Fibroblast of skin of scalp (primary cell): ENCODE measurements around the gene KLHL25.

ENCODE experiments used
- DNase-seq: peaks from one replicate; pipeline ENCODE4 v3.0.0-alpha.2; 2013

Gene KLHL25

DNA sequence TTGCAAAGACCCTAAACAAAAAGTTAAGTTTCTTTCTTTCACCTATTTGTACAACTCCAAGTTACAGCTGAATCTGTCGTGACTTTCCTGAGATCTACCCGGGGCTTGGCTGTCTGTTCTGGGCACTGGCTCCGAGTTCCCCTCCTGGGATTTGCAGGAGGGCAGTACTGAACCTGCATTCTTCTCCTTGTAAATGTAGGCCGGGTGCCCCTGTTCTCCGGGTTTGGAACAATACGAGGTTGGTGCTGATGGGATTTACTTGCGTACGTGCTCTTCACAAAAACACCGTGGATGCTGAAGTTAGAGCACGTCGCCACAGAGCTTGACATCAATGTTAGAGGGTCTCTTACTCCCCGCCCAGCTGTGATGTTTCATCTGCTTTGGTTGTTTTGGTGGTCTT is 48.1 kb downstream of the KLHL25 start:
- no peak for DNase-seq

DNA sequence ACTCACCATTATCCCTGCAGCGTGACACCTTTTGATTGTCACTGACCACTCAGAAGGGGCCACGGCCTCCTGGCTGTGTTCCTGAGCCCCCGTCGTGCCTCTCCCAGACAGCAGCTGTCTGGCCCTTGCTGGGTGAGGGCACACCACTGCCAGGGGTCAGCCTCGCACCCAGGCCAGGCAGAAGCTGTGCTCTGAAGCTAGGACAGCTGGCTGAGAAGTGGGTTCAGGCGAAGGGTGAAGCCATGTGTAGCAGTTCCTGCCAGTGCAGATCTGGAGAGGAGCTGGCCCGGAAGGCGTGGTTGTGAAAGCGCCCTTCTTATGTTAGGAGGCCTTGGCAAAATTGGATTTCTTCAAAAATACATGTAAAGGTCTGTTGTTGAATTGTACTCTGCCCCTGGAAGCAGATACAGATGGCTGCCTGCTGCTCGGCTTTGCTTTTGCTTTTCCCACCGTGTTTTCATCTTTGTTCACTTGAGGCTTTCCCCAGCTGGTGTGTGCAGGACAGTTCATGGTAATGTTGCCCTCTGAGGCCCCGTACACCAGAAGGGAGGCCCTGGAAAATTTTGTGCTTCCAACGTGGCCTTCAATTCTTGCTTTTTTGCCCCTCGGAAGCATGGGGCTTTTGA is 49.1 kb downstream of the KLHL25 start:
- DNase-seq = no peak

DNA sequence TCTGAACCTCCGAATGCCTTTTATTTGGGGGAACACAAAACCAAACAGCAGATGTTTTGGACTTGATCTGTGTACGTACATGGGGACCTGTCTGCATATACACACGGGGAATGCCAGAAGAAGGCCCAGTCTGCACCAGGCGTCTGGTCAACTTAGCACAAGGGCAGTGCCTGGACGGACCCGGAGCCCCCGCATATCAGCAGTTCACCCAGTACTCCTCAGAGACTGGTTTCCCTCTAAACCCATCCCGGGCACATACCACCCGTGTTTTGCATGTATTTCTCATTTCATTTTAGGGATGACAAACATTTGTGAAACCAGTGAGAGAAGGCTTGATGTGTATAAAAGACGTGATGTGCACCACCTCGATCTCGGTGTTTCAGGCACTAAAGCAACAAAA is 49.7 kb downstream of the KLHL25 start:
- DNase-seq = no peak

DNA sequence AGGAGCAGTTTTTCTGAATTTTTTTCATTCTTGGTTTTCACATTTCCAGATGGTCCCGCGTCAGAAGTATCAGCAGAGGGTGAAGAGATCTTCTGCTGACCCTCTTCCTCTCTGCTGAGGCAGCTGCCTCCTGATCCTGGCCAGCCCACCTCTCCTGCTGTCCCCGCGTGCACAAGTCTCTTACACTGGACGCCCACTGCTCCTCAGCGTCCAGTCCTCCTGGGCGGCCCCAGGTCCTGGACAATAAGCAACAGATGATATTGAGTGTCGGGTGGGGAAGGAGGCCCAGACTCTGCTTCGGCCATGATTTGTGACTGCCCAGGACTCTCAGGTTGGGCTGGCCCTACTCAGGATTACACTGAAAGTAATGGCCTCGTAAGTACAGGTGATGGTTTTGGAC is 50.1 kb downstream of the KLHL25 start:
- no peak for DNase-seq

DNA sequence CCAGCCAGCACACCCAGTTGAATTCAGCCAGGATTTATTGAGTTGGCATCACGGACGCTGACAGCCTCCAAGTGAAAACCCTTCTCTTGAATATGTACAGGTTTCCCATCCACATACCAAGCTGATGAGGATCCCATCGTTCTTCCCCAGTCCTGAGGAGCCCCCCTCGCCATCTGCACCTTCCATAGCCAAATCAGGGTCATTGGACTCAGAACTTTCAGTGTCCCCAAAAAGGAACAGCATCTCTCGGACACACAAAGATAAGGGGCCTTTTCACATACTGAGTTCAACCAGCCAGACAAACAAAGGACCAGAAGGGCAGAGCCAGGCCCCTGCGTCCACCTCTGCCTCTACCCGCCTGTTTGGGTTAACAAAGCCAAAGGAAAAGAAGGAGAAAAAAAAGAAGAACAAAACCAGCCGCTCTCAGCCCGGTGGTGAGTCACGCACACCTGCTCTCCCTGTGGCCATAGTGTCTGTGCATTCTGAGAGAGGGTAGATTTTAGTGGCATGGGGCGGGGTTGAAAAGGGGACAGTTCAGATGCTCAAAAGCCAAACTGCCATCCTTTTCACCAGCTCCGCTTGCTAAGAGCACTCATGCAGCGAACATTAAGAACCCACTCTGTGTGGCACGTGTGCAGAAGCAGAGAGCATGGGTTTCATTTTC is 51.2 kb downstream of the KLHL25 start:
- no peak for DNase-seq

DNA sequence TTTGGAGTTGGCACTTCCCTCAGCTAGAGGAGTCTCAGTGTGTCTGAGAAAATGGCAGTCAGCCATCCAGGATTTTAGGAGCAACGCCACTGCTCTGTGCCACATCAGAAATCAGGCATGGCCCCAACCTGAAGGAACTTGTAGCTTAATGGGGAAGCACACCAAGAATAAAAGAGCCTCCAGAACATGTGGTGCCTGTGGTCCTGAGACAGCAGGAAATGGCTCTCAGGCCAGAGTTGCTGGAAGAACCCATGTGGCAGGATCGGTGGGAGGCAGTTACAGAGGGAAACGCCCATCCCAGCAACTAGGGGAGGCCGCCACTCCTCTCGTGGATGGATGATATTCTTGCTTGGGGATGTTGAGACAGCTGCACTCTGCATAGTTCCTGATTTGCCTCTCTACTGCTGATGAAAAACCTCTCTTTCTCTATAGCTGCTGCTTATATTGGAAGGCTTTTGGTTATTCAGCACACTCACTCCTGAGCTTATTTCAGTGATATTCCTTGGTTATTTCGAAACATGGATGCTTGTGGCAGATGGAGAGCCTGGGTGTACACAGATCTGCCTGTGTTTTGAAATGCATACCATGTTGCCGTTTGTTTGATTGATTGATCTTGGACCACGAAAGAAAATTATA is 52.4 kb downstream of the KLHL25 start:
- DNase-seq = peak; percentile 37

DNA sequence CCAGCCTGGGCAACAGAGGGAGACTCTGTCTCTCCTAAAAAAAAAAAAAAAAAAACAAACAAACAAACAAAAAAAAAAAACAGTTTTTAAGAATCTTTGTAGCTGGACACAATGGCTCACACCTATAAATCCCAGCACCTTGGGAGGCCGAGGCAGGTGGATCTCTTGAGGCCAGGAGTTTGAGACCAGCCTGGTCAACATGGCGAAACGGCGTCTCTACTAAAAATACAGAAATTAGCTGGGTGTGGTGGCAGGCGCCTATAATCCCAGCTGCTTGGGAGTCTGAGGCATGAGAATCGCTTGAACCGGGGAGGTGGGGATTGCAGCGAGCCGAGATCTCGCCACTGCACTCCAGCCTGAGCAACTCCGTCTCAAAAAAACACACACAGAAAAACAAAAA is 53.1 kb downstream of the KLHL25 start:
- DNase-seq = no peak

DNA sequence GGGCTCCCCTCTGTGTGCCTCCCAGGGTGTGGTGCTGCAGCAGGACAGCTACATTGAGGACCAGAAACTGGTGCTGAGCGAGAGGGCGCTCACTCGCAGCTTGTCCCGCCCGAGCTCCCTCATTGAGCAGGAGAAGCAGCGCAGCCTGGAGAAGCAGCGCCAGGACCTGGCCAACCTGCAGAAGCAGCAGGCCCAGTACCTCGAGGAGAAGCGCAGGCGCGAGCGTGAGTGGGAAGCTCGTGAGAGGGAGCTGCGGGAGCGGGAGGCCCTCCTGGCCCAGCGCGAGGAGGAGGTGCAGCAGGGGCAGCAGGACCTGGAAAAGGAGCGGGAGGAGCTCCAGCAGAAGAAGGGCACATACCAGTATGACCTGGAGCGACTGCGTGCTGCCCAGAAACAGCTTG is 53.7 kb downstream of the KLHL25 start:
- DNase-seq = no peak

DNA sequence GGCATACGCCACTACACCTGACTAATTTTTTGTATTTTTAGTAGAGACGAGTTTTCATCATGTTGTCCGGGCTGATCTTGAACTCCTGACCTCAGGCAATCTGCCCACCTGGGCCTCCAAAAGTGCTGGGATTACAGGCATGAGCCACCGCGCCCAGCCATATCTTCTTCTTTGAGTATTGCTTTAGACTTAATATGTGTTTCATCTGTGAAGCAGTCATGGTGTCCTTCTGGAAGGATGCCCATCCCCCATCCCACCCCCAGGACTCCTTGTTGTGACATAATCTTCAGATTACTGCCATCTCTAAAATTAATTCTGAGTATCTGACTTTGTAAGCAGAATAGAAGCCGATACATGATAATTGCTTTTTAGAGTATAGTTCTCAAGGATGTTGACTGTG is 57.7 kb downstream of the KLHL25 start:
- no peak for DNase-seq

DNA sequence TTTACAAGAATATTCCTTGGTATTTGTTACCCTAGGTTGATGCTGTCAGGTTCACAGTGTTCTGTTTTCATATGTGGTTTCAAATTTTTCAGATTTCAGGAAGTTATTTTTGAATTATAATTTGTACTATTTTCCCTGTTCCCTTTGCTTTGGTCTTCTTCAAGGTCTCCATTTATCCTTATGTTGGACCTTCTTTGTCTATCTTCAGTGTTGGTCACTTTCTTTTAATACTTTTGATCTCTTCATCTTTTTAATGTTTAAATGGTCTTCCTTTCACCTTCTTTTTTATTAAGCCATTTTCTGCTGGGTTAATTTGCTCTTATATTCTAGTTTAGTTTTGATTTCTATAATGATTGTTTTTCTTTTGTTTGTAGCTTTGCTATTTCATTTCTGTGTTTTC is 61.3 kb downstream of the KLHL25 start:
- no peak for DNase-seq

DNA sequence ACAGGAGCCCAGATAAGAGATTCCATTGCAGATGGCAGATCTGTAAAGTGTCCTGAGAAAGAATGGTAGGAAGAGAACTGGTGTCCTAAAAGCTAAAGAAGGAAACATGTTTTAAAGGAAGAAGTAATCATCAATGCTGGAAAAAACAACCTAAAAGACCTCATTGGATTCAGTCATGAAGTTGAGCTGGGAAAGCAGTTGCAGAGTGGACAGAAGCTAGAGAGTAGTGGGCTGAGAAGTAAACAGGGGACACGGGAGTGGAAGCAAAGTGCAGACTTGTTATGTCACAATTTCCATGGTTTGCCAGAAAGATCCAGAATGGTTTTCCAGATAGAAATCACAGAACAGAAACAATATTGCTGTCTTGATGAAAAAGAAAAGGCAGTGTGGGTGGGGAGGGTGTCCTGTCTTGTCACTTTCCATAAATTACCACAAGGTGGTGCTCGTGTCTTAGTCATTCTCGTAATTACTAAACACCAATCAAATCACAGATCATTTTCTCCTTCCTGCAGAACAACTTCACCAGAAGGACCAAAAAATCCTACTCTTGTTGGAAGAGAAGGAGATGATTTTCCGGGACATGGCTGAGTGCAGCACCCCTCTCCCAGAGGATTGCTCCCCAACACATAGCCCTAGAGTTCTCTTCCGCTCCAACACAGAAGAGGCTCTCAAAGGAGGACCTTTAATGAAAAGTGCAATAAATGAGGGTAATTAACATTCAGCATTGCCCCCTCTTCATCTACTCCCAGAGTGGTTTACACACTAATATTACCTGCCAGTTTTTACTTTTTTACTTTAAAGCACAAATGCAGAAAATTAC is 64.5 kb downstream of the KLHL25 start:
- DNase-seq = peak; percentile 64

DNA sequence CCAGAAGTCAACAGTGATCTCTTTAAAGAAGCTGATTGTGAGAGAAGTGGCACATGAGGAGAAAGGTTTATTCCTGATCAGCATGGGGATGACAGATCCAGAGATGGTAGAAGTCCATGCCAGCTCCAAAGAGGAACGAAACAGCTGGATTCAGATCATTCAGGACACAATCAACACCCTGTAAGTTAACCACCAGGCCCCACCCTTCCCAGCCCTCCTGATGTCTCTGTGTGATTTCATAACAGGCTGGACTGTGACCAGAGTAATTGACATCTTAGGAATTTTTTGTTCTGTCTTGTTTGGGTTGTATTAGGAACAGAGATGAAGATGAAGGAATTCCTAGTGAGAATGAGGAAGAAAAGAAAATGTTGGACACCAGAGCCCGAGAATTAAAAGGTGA is 67.7 kb downstream of the KLHL25 start:
- DNase-seq = peak; percentile 68

DNA sequence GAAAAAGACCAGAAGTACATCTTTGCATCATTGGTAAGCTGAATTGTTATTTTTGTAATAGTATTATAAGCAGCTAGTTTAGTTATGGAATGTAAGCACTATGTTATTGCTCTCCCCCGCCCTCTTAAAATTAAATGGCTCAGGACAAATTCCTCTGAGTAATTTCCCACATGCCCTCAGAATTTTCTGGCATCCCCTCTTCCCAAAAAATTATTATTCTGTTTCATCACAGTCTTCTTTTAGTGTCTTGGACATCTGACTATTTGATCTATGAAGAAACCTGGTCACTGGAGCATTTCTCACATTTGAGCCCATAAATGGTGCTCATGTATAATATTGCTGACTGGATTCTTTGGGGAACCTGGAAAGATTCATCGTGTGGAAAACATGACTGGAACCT is 68.3 kb downstream of the KLHL25 start:
- peak; percentile 71 for DNase-seq

DNA sequence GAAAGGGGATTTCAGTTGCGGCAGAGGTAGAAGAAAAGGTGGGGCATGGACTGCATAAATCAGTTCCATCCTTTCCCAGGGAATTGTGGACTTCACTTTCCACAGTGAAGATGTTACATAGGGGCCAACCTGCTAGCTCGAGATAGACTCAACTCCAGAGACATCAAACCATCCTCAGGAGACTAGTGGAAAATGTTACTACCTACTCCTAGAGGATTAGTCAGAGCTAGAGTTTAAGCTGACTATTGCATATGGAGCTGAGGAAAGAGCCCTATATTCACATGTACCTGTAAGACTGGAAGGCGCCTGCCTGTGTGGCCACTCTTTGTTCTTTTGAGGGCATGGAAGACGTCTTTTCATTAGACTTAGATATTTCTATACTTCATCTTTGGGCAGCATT is 69.2 kb downstream of the KLHL25 start:
- no peak for DNase-seq

DNA sequence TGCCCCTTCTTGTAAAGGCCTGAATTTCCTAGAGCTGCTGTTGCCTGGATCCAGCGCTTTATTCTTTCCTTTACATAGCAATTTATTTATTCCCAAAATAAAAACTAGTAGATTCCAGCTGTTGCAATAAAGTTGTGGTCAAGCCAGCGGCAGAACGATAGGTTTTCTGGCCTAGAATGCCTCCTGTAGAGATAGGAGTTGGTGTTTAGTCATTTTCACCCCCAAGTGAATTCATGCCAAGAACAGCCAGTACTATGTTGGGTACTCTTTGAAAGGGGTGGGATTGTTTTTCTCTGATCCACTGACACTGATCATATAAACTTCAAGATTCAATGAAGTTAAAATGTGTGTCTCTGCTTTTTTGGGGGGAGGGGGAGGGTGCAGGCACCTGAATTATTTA is 69.7 kb downstream of the KLHL25 start:
- DNase-seq = peak; percentile 23

DNA sequence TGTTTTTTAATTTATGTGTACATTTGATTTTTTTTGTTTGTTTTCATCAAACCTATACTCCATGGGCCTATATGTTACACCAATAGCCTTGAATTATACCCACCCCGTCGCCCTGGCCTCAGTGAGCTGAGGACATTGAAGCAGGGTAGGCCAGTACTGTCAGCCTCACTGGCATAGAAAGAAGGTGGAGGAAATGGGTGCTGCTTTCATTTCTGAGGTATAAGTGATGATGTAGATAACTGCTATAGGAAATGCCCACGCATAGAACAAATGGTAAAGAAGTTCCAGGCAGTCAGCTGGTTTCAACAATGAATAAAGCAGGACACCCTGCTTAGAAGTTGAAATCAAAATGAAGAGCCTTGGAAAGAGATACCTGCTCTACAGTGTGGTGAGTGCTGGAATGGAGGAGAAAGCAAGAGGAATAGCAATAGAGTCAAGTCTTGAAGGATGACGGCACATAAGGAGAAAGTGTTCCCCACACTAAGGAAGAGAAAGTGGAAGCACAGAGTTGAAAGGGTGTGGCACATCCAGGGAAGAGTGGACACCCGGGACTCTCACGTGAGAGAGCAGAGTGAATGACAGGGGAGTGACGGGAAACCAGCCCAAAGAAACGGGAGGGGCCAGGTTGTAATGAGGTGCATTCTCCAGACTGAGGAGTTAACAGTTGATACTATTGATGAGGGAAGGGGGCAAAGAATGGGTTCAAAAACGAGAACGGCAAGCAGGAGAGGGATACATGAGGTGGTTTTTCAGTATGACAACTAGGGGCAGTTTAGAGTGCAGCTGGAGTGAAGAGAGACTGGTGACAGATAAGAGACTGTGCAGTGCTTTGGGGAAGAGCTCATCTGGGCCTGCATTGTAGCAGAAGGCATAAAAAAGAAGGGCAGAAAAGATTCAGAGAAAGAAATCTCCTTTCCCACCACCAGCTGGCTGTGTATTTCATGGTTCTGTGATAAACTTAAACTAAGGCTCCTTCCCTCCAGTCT is 70.5 kb downstream of the KLHL25 start:
- DNase-seq = no peak

DNA sequence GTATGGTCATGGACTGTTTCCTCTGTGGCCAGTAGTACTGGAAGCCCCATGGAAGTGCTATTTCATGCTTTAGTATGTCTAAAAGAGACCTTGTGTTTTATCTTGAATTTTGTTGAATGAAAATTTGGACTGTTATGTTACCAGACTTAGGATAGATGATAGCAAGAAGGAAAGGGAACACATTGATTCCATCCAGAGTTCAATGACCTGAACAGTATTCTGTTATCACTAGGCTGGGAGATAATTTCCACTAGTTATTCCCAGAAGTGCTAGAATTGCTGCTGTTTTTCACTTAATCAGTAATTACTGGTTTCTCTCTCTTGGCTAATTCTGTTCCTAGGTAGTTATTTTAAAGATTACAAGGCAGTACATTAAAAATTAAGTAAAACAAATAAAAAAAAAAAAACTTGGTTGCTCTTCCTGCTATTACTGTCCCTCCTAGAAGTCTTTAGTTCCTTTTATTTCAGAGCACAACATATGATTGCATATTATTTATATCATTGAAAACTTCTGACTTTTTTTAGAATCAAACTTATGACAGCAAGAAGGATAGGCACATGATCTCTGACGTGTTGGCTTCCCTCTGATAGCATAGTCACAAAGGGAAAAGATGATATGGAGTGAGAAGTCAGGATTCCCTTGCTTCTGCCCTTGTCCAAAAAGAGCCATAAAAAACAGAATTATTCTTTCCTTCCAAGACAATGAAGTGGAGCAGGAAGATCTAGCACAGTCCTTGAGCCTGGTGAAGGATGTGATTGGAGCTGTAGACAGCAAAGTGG is 72.2 kb downstream of the KLHL25 start:
- DNase-seq = no peak

DNA sequence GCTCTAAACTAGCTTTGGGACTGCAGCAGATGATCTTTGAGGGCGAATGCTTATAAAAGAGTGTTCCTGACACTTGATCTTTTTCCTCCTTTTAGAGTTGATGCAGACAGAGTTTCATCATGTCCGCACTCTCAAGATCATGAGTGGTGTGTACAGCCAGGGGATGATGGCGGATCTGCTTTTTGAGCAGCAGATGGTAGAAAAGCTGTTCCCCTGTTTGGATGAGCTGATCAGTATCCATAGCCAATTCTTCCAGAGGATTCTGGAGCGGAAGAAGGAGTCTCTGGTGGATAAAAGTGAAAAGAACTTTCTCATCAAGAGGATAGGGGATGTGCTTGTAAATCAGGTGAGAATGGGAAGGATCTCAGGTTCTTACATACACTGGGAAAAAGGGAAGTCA is 75.7 kb downstream of the KLHL25 start:
- DNase-seq = no peak

DNA sequence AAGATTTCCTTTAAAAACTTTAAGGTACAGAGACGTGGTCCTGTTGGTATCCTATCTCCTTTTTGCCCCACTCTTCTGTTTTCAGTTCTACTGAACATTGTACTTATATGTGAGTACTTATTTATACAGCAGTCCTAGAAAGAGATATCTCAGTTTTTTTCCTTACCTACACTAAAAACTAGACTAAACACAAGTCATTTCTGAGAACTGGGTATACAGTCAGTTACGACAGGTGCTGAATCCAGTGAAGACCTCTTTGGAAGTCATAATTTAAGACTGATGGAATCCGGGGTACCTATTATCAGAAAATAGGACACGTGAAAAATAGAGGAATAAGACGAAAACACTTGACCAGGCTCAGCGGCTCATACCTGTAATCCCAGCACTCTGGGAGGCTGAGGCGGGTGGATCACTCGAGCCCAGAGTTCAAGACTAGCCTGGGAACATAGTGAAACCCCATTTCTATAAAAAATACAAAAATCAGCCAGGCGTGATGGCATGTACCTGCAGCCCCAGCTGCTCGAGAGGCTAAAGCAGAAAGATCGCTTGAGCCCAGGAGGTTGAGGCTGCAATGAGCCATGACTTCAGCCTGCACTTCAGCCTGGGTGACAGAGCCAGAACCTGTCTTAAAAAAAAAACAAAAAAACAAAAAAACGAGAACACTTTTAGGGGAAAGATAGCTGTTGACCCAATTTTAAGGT is 76.3 kb downstream of the KLHL25 start:
- no peak for DNase-seq

DNA sequence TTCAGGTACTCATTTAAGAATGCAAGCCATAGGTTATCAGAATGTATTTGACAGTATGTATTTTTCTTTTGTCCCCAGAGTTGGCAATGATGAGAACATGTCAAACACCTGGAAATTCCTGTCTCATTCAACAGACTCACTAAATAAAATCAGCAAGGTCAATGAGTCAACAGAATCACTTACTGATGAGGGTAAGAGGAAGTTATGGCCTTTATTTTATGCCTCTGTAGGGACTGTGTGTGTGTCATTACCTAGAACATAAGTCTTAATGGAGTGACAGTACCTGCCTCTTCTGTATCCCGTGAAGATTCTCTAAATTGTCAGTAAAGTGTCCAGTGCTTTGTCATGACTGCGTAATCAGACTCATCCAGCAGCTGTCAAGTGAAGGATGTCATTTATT is 77.5 kb downstream of the KLHL25 start:
- DNase-seq = no peak

DNA sequence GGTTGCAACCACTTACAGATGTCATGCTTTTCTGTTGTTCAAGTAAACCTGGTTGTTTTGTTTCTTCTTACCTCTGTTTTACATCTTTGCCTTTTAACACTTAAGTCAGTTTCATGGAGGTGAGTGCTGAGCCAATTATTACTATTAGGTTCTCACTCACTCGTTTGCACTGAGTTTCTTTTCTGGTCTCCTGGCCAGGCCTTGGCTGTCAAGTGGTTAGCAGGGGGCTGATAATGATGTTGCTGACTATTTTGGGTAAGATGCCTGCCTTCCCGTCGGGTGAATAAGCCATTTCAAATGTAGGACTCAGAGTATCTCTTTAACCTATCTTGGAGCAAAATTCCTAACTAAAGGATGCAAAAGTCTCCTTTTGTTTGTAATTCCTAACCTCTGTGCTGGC is 78.5 kb downstream of the KLHL25 start:
- DNase-seq = no peak
